Skeletal muscle tissue (tissue), 4 donors: Measurements from ENCODE around the gene OR2A2. TPM values are rescaled to one million over a fixed set of nuclear protein-coding genes. Genes with fewer than 3 reads are reported as not detected.
"Not testable (repeated sequence)": the region's sequence is repeated elsewhere in the genome, so short reads cannot be mapped to it uniquely, and the experiment has no call there.

Experiments used
- H3K27ac ChIP-seq: one replicate; pipeline ENCODE4 v1.7.0; 2013; ENCODE audit warnings: mild to moderate bottlenecking, low read depth, low read length, inconsistent platforms
- H3K27me3 ChIP-seq, 3 donors: one replicate each; pipeline ENCODE4 v1.7.0; 2013; ENCODE audit warnings: low read length in 3 of 3; ENCODE audit not compliant: control insufficient read depth in 3 of 3, insufficient read depth in 3 of 3
- H3K36me3 ChIP-seq, 3 donors: one replicate each; pipeline ENCODE4 v1.7.0; 2013; ENCODE audit warnings: low read length in 3 of 3; ENCODE audit not compliant: control insufficient read depth in 3 of 3, insufficient read depth in 3 of 3
- H3K4me1 ChIP-seq, 3 donors: one replicate each; pipeline ENCODE4 v1.7.0; 2013; ENCODE audit warnings: low read length in 3 of 3, mild to moderate bottlenecking in 3 of 3; ENCODE audit not compliant: control insufficient read depth in 3 of 3, insufficient read depth in 3 of 3
- H3K4me3 ChIP-seq, 3 donors: one replicate each; pipeline ENCODE4 v1.7.0; 2013; ENCODE audit warnings: low read length in 3 of 3
- H3K9ac ChIP-seq, 3 donors: one replicate each; pipeline ENCODE4 v1.7.0; 2013; ENCODE audit warnings: low read length in 3 of 3, mild to moderate bottlenecking in 3 of 3, moderate library complexity in 2 of 3, low read depth in 1 of 3
- H3K9me3 ChIP-seq, 3 donors: one replicate each; pipeline ENCODE4 v1.7.0; 2013; ENCODE audit warnings: low read length in 3 of 3; ENCODE audit not compliant: control insufficient read depth in 3 of 3
- total RNA-seq: library from RNA; depleted of rRNA; stranded (reverse); fragments of >200 nt; gene quantifications from one replicate; pipeline ENCODE4 v1.2.3, GENCODE V29; 2014
- donor health status: Osteomylitis.

Gene OR2A2
- total RNA-seq, 1 donor from 2014 or later = not detected

DNA sequence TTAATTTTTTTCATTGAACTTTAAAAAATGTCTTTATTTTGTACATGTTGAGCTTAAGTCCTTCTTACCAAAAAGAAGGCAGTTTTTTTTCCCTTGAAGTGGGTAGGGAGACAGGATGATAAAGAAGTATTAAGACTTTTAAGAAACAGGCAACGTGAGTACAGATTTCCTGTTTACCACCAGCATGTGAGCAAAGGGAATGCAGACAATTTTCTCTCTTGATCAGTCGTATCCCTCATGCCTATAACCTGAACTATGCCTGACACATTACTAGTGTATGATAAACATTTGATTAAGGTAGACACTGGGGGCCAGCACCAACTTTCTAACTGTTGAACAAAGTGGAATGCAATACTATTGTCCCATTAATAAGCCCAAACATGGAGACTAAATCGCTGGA, 8.8 kb upstream of the OR2A2 start:
- no peak overlapping the region for H3K4me3 ChIP-seq
- H3K4me1 ChIP-seq = no peaks in the 10 kb centered on the region
- no peak overlapping the region for H3K9ac ChIP-seq
- H3K27me3 ChIP-seq = no peaks in the 10 kb centered on the region
- H3K27ac ChIP-seq = no peak overlapping the region
- H3K36me3 ChIP-seq = no peaks in the 10 kb centered on the region
- no peaks in the 10 kb centered on the region for H3K9me3 ChIP-seq

DNA sequence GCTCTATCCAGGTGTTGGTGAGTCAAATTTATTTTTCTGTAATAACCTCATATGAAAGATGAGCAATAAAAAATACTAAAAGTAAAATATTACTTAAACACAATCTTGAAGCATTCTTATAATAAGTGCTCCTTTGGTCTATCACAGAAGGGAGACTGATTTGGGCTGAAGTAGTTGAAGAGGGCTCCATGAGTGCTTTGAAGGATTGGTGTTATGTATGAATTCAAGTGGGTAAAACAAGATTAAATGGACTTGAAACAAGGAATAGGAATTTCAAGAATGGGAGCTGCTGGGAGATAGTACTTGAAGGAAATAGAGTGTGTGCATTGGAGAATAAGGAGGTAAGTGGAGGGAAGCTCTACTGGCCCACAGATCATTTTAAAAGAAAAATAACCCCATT, 7.3 kb upstream of the OR2A2 start:
- no peaks in the 10 kb centered on the region for H3K27me3 ChIP-seq
- H3K36me3 ChIP-seq = no peaks in the 10 kb centered on the region
- H3K4me3 ChIP-seq = no peak overlapping the region

DNA sequence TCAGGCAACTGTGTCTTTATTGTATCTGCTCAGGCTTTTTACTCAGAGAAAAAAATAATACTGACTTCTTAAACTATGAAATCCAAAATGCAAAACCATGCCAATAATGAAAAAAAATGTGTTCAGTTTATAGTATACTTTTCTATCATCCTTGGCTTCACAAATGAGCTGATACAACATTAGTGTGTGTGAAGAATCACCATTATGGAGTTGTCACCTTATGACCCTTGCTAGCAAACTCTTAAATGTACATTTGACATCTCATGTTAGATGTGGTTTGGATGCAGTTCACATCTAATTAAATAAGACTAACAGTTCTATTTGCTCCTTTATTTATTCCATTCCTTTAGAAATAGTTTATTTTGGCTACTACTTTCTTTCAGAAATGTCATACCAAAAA, 4.2 kb upstream of the OR2A2 start:
- H3K4me3 ChIP-seq = no peak overlapping the region
- no peaks in the 10 kb centered on the region for H3K4me1 ChIP-seq
- H3K27ac ChIP-seq = no peak overlapping the region
- no peaks in the 10 kb centered on the region for H3K9me3 ChIP-seq
- no peaks in the 10 kb centered on the region for H3K36me3 ChIP-seq
- H3K27me3 ChIP-seq = no peaks in the 10 kb centered on the region
- H3K9ac ChIP-seq = no peak overlapping the region

More for the DNA sequence above, 7.3 kb upstream of the OR2A2 start:
- H3K27ac ChIP-seq = no peak overlapping the region
- no peak overlapping the region for H3K9ac ChIP-seq
- no peaks in the 10 kb centered on the region for H3K9me3 ChIP-seq
- H3K4me1 ChIP-seq = no peaks in the 10 kb centered on the region

DNA sequence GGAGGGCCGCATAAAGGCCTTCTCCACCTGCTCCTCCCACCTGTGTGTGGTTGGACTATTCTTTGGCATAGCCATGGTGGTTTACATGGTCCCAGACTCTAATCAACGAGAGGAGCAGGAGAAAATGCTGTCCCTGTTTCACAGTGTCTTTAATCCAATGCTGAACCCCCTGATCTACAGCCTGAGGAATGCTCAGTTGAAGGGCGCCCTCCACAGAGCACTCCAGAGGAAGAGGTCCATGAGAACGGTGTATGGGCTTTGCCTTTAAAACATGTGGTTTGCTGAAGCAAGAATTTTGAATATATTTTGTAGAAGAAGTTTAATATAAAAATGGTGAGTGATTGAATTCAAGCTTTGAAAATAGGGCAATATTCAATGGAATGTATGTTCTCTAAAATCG, 889 bp downstream of the OR2A2 start:
- H3K27me3 ChIP-seq = no peaks in the 10 kb centered on the region
- no peak overlapping the region for H3K9ac ChIP-seq
- H3K36me3 ChIP-seq = no peaks in the 10 kb centered on the region
- no peaks in the 10 kb centered on the region for H3K4me1 ChIP-seq
- no peaks in the 10 kb centered on the region for H3K9me3 ChIP-seq
- H3K27ac ChIP-seq = no peak overlapping the region
- H3K4me3 ChIP-seq = no peak overlapping the region

DNA sequence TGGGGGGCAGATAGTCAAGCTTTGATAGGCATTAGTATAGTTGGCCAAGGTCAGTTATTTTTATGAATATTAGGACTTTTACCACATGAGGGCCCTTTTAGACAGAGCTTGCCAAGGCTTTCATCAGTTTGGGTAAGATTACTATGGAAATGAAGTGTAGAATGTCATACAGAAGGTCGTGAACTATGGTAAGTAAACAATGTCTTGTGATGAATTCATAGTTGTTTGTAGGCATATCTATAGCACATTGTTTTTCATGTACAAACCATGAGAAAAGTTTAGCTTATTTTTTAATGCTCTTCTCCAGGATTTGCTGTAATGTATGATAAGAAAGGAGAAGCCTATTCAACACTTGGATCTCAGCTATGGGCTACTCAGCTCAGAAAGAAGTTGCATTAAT, 4.3 kb downstream of the OR2A2 start:
- Histone ChIP-seq H3K9ac (no peak overlapping the region), H3K4me1 (no peaks in the 10 kb centered on the region), H3K9me3 (no peaks in the 10 kb centered on the region), H3K36me3 (no peaks in the 10 kb centered on the region), H3K4me3 (no peak overlapping the region), H3K27ac (no peak overlapping the region), H3K27me3 (no peaks in the 10 kb centered on the region)

DNA sequence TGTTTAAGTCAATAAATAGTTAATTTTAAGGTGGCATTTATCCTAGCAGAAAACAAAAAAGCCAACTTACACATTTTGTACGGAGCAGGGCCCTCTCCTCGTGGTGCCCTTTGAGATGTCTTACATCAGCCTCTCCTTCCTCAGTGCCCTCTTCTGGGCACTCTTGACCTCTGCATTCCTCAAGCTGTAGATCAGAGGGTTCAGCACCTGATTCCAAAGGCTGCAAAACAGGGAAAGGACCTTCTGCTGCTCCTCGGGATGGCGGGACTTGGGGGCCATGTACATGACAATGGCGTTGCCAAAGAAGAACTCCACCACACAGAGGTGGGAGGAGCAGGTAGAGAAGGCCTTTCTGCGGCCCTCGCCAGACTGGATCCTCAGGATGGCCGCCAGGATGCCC, 9.0 kb downstream of the OR2A2 start:
- Histone ChIP-seq H3K4me1 (no peaks in the 10 kb centered on the region), H3K27ac (no peak overlapping the region), H3K36me3 (no peaks in the 10 kb centered on the region), H3K9ac (no peak overlapping the region), H3K27me3 (no peaks in the 10 kb centered on the region), H3K9me3 (no peaks in the 10 kb centered on the region), H3K4me3 (no peak overlapping the region)

DNA sequence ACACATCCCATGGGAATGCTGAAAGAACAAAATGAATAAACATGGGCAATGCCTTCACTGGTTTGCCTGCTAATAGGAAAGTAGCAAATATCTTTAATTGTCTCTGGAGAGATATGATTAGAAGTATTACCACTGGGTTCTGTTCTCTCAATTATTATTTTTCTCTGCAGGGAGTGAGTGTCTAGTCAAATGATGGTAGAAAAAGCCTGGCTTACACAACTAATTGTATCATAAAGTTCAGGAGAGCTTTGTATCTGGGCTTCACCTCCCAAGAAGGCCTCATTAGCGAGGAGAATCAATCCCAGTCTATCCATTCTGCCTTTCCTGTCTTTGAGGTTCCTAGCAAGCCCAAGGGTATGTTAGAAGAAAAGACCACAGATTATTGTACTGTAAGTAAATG, 13.5 kb downstream of the OR2A2 start, which contains the start of gene OR2A14:
OR2A14 (plus strand) TSS at position 301 of the 400 bp plus-strand sequence. CDS start 5,937 bp downstream, outside the sequence.
- Histone ChIP-seq H3K27ac (no peak within 1 kb of the TSS), H3K4me1 (no peaks in the 10 kb centered on the region), H3K36me3 (no peaks in the 10 kb centered on the region), H3K9me3 (no peaks in the 10 kb centered on the region), H3K9ac (no peak within 1 kb of the TSS), H3K27me3 (no peaks in the 10 kb centered on the region), H3K4me3 (no peak within 1 kb of the TSS)

- Histone ChIP-seq H3K4me1 (no peaks in the 10 kb centered on the region), H3K36me3 (no peaks in the 10 kb centered on the region), H3K9ac (no peak overlapping the region), H3K4me3 (no peak overlapping the region), H3K9me3 (no peaks in the 10 kb centered on the region), H3K27me3 (no peaks in the 10 kb centered on the region), H3K27ac (no peak overlapping the region)
Observed at GRCh38 chr7:144127714-144128334, 18.4 kb downstream of the OR2A2 start.

DNA sequence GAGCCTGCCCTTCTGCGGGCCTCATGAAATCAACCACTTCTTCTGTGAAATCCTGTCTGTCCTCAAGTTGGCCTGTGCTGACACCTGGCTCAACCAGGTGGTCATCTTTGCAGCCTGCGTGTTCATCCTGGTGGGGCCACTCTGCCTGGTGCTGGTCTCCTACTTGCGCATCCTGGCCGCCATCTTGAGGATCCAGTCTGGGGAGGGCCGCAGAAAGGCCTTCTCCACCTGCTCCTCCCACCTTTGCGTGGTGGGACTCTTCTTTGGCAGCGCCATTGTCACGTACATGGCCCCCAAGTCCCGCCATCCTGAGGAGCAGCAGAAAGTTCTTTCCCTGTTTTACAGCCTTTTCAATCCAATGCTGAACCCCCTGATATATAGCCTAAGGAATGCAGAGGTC, 20.2 kb downstream of the OR2A2 start:
- H3K36me3 ChIP-seq = not testable (repeated sequence)

DNA sequence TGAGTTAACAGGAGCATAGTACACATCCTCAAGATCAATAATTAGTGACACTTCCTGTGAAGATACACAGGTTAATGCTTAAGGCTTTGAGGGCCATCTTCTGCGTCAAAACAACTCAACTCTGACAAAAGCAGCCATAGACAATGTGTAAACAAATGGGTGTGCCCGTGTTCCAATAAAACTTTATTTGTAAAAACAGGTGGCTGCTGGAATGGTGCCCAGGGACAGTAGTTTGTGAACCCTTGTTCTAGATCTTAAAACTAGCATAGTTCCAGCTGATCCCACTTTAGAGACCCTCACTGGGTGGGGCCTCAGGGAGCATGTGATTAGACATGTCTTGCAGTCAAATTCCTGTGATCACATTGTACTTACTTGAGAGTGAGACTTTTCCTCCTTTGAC, 21.3 kb downstream of the OR2A2 start:
- Histone ChIP-seq H3K4me3 (no peak overlapping the region), H3K27me3 (no peaks in the 10 kb centered on the region), H3K27ac (no peak overlapping the region), H3K9ac (no peak overlapping the region), H3K4me1 (no peaks in the 10 kb centered on the region), H3K36me3 (no peaks in the 10 kb centered on the region), H3K9me3 (no peaks in the 10 kb centered on the region)

More for the DNA sequence above, 20.2 kb downstream of the OR2A2 start:
- H3K27me3 ChIP-seq, H3K4me1 ChIP-seq, H3K9me3 ChIP-seq, H3K9ac ChIP-seq, H3K4me3 ChIP-seq, H3K27ac ChIP-seq: not testable (repeated sequence)
